ENCODE data around the gene PGBD5.

PGBD5 gene

DNA sequence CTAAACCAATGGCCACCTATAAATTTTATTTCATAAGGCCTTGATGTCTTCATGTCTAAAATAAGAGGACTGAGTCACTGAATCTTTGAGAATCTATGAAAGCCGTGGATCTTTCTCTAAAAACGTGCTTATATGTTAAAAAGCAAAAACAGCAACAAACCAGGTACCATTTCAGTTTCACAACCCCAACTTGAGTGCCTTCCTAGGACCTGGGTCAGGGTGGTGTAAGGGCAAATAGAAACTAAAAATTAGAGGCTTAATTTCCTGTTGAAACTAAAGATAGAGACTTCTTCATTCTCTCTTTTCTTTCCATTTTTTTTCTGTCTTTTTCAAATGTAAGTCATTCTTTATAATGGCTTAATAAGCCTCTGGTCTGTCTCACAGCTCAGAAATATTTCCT lies 27.2 kb upstream of the PGBD5 start:
- Histone ChIP-seq H3K27me3 (no peaks in the 10 kb centered on the region), H3K36me3 (no peaks in the 10 kb centered on the region), H3K4me1 (no peaks in the 10 kb centered on the region), H3K4me3 (ENCODE audit: low read depth, low read length) (no peak overlapping the region), H3K9me3 (no peaks in the 10 kb centered on the region)
- no peak for DNase-seq
- TF ChIP-seq, protein P1, sequence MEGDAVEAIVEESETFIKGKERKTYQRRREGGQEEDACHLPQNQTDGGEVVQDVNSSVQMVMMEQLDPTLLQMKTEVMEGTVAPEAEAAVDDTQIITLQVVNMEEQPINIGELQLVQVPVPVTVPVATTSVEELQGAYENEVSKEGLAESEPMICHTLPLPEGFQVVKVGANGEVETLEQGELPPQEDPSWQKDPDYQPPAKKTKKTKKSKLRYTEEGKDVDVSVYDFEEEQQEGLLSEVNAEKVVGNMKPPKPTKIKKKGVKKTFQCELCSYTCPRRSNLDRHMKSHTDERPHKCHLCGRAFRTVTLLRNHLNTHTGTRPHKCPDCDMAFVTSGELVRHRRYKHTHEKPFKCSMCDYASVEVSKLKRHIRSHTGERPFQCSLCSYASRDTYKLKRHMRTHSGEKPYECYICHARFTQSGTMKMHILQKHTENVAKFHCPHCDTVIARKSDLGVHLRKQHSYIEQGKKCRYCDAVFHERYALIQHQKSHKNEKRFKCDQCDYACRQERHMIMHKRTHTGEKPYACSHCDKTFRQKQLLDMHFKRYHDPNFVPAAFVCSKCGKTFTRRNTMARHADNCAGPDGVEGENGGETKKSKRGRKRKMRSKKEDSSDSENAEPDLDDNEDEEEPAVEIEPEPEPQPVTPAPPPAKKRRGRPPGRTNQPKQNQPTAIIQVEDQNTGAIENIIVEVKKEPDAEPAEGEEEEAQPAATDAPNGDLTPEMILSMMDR (IDR thresholded peaks at IDR 0.05; ENCODE audit: low read depth, low read length) = no peak

DNA sequence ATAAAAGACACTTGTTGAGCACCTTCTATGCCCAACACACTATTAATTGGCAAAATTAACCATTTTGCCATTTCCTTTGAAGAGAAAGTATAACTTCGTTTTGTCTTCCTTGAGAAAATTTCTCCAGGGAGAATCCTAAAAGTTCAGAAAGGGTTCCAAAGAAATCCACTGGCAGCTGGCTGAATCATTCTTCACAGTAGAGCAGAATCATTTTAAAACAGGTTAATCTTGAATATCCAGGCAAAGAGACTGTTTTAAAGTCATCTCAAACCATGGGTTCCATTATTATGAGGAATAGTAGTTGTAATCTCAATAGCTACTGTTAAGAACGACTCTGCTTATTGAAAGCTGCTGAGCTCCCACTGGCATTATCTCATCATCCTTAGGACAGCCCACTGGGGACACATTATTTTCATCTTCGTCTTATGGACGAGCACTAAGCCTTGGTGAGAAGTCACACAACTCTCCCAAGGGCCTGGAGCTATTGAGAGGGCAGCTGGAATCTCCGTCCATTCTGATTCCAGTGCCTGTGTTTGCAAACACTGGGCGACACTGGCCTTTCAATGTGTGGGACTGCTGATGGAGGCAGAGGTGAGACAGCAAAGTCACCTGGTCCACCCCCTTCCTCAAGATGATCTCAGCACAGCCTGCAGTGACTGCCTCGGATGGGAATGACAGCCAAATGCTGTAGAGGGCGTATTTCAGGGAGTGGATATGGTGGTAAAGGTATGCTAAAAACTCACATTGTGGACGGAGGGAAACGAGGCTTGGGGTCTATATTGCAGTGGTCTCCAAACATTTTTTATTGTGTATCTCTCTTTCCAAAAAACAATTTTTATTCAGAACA lies 15.3 kb upstream of the PGBD5 start:
- Histone ChIP-seq H3K4me3 (ENCODE audit: low read depth, low read length) (no peak overlapping the region), H3K27me3 (no peaks in the 10 kb centered on the region), H3K9me3 (no peaks in the 10 kb centered on the region; the same call in 1 of the 2 replicates), H3K36me3 (no peaks in the 10 kb centered on the region), H3K4me1 (no peaks in the 10 kb centered on the region)
- TF ChIP-seq, protein P1 (IDR thresholded peaks at IDR 0.05; ENCODE audit: low read depth, low read length) = 0 out of 2 replicates have a peak, but pooled peaks have one; percentile 11
- no peak for DNase-seq

DNA sequence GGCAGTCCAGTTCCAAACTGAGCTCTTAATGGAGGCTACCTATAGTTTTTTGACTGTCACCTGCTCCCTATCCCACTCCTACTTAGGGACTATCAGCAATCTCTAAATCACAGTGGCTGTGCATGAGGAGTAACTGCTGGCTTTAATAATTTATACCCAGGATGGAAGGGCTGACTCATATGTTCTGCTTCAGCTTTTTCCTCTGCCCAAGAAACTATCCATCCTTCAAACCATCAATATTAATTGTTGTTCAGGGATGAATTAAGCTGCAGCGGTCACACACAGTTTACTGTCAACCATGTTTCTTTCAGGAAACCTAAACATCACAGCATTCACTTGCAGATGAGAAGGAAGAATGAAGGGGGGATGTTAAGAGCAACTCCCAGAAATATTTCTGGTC lies 9.0 kb upstream of the PGBD5 start:
- Histone ChIP-seq H3K36me3 (no peaks in the 10 kb centered on the region), H3K4me3 (ENCODE audit: low read depth, low read length) (no peak overlapping the region), H3K27me3 (no peaks in the 10 kb centered on the region), H3K9me3 (no peaks in the 10 kb centered on the region), H3K4me1 (no peaks in the 10 kb centered on the region)
- DNase-seq = no peak
- TF ChIP-seq, protein P1 (IDR thresholded peaks at IDR 0.05; ENCODE audit: low read depth, low read length) = no peak

DNA sequence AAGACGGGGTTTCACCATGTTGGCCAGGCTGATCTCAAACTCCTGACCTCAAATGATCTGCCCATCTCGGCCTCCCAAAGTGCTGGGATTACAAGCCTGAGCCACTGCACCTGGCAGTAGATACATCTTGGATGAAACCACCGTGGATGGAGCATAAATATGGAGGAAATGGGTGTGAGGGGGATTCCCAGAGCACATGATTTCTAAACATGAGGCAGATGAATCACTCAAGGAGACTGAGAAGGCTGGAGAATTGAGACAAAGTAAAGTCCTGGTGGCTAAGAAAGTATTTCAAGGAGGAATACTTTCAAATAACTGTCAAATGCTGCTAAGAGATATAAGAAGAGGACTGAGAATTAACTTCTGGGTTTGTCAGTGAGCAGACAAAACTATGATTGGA lies 5.4 kb upstream of the PGBD5 start:
- no peak for DNase-seq
- H3K27me3 ChIP-seq = no peaks in the 10 kb centered on the region
- H3K4me1 ChIP-seq = peaks cover 4% of the 10 kb centered on the region; the same call in 1 of the 2 replicates
- TF ChIP-seq, protein P1 (IDR thresholded peaks at IDR 0.05; ENCODE audit: low read depth, low read length) = no peak
- no peak overlapping the region for H3K4me3 ChIP-seq (ENCODE audit: low read depth, low read length)
- H3K9me3 ChIP-seq = no peaks in the 10 kb centered on the region
- no peaks in the 10 kb centered on the region for H3K36me3 ChIP-seq

DNA sequence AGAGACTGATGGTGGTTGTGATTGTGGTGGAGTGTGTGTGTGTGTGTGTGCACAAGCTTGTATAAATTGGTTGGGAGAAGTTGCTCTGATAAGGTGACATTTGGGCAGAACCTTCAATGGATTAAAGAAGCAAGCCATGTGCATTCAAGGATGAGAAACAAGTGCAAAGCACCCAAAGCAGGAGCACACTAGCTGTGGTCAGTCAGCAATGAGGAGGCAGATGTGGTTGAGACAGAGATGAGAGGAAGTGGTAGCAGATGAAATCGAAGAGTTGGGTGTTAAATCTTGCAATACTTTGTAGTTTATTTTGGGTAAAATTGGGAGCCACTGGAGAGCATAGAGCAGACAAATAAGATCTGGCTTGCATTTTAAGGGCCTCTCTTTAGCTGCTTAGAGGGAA lies 4.4 kb upstream of the PGBD5 start:
- no peak for DNase-seq
- peaks cover 4% of the 10 kb centered on the region; the same call in 1 of the 2 replicates for H3K4me1 ChIP-seq
- H3K27me3 ChIP-seq = no peaks in the 10 kb centered on the region
- no peak overlapping the region for H3K4me3 ChIP-seq (ENCODE audit: low read depth, low read length)
- TF ChIP-seq, protein P1 (IDR thresholded peaks at IDR 0.05; ENCODE audit: low read depth, low read length) = no peak
- no peaks in the 10 kb centered on the region for H3K9me3 ChIP-seq
- no peaks in the 10 kb centered on the region for H3K36me3 ChIP-seq

DNA sequence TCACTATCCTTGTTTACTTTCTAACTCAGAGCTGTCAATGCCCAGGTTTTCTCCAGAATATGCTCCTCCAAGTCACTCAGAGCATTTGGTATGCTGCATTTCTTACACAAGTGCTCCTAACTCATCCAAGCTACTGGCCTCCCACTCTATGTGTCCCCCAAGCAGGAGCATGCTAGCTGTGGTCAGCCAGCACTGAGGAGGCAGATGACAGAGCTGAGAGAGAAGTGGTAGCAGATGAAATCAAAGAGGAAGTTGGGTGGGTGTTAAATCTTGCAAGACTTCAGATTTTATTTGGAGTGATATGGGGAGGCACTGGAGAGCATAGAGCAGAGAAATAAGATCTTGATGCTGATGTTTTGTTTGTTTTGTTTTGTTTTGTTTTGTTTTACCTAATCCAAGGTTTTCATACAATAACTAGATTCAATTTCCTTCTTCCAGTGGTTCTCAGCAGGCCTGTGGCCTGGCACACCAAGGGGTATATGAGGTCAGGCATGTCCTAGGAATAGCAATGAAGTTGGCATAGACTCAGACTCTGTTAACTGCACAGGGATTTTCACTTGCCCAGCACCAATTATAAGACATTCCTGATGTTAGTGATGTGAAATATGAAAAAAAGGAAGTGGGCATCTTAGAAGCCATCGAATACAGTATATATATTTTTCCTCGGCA lies 3.1 kb upstream of the PGBD5 start:
- Histone ChIP-seq H3K9me3 (no peaks in the 10 kb centered on the region), H3K4me1 (peaks cover 5% of the 10 kb centered on the region), H3K36me3 (no peaks in the 10 kb centered on the region), H3K27me3 (no peaks in the 10 kb centered on the region), H3K4me3 (ENCODE audit: low read depth, low read length) (no peak overlapping the region)
- no peak for DNase-seq
- TF ChIP-seq, protein P1 (IDR thresholded peaks at IDR 0.05; ENCODE audit: low read depth, low read length) = no peak

Measured in BE2C (cell line).